GM10266 (cell line): ENCODE results near the gene RNU6-7.

Source experiments
- DNase-seq: peaks from one replicate; pipeline ENCODE4 v3.0.0; 2012; ENCODE audit errors: extremely low spot score
- CTCF ChIP-seq: IDR thresholded peaks from 2 replicates; pipeline ENCODE4 v1.5.1; 2012; ENCODE audit warnings: mild to moderate bottlenecking, low read depth; ENCODE audit not compliant: control insufficient read depth, insufficient read depth; ENCODE audit errors: missing control alignments

RNU6-7 gene

GRCh38 chr14:32224737-32225377 is 23.0 kb downstream of the RNU6-7 start:
- no peak for TF ChIP-seq CTCF
- DNase-seq, result no peak

- no peak for DNase-seq
- TF ChIP-seq CTCF, result no peak
These were observed 23.6 kb downstream of the RNU6-7 start for GRCh38 chr14:32225378-32225920.

- DNase-seq, result no peak
- no peak for TF ChIP-seq CTCF
These were observed 24.2 kb downstream of the RNU6-7 start for GRCh38 chr14:32226056-32226455.

- no peak for TF ChIP-seq CTCF
- DNase-seq, result no peak
These were observed 28.3 kb downstream of the RNU6-7 start for GRCh38 chr14:32230181-32230580.

- TF ChIP-seq CTCF, result no peak
- no peak for DNase-seq
These were observed 28.9 kb downstream of the RNU6-7 start for GRCh38 chr14:32230695-32231280.

GRCh38 chr14:32232481-32232880 is 30.6 kb downstream of the RNU6-7 start:
- no peak for DNase-seq
- TF ChIP-seq CTCF, result no peak

- no peak for TF ChIP-seq CTCF
- no peak for DNase-seq
These were observed 31.4 kb downstream of the RNU6-7 start for GRCh38 chr14:32233260-32233659.
